Measurements from ENCODE around the gene SPIB.
A peak's percentile ranks its signal among the peaks of the same experiment; 100 is the strongest.
"Not testable (repeated sequence)": the region's sequence is repeated elsewhere in the genome, so short reads cannot be mapped to it uniquely, and the experiment has no call there.

The SPIB gene

DNA sequence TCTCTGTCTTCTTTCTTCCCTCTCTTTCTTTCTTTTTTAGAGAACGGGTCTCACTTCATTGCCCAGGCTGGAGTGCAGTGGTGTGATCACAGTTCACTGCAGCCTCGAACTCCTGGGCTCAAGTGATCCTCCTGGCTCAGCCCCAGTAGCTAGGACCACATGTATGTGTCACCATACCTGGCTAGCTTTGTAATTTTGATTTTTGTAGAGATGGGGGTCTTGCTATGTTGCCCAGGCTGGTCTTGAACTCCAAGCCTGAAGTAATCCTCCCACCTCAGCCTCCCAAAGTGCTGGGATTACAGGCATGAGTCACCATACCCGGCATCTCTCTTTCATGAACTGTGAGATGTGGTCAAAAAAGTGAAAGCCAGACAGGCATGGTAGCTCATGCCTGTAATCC, 54.6 kb downstream of the SPIB start:
- DNase-seq (ENCODE audit: low spot score) = not testable (repeated sequence)

DNA sequence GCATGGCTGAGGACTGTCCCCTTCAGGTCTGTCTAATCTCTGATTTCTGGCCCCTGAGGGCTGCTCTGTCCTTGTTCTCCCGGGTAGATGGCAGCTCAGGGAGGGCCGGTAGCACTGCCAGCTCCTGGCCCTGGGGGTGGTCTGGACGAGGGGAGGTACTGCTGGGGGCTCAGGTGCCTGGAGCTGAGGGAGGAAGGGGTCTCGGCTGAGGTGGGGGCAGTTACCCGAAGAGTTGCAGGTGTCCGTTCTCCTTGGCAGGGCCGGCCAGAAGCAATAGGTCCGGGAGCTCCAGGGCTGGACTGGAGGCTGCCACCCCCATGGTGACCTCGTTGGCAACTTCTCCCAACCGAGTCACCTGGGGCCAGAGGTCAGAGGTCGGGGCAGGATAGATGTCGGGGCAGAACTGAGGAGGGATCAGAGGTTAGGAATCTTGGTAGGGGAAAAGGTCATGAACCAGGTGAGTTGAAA, 56.4 kb downstream of the SPIB start:
- no peak for DNase-seq (ENCODE audit: low spot score)

DNA sequence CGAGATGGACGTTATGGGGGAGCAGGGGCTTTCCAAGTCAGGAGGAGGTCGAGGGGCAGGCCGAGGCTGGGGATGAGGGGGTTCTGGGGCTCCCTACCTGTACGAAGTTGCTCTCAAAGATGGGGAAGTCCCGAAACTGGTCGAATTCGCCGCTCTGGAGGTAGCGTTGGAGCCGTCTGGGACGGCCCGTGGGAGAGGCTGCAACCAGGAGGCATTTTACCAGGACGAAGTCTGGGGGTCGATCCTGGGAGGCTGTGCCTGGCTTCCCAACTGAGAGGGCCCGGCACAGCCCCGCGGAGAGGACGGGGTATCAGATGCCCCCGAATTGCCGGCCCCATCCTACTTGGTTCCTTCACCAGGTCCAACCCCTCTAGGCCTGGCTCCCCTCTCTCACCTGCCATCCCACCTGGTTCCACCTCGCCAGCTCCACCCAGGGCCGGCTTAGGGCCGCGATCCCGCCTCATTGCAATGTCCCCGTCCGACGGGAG, 57.0 kb downstream of the SPIB start:
- DNase-seq (ENCODE audit: low spot score) = no peak

DNA sequence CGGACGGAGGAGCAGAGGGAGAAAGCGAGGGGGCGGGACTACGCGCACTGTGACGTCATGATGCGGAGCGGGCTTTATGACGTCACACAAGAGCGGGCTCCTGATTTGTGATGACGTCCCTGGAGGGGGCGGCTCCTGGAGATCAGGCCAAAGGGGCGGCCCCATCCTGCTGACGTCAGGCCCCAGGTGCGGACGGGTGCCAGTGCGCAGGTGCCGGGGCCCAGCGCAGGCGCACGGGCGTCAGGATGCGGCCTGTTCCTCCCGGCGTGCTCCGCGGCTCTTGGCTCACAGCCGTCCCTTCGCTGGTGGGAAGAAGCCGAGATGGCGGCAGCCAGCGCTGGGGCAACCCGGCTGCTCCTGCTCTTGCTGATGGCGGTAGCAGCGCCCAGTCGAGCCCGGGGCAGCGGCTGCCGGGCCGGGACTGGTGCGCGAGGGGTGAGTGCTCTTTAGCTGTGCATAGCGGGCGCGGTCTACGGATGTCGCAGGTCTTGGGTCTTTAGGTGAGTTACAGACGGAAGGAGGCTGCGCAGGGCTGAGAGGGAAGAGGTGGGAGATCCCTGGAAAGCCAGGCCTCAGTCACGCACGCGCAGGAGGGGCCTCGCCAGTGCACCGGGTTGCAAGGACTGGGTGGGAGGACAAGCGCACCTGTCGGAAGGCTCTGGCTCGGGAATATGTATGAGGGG, 57.6 kb downstream of the SPIB start, which contains the start of the genes EMC10 and GARIN5A:
Gene EMC10 (plus strand): TSS at position 284 of the 683 bp plus-strand sequence. CDS start 38 bp downstream, at position 322.
Gene GARIN5A (minus strand): TSS at position 625 of the 683 bp plus-strand sequence. CDS start 460 bp downstream, at position 165.
- DNase-seq (ENCODE audit: low spot score) = peak; percentile 99

DNA sequence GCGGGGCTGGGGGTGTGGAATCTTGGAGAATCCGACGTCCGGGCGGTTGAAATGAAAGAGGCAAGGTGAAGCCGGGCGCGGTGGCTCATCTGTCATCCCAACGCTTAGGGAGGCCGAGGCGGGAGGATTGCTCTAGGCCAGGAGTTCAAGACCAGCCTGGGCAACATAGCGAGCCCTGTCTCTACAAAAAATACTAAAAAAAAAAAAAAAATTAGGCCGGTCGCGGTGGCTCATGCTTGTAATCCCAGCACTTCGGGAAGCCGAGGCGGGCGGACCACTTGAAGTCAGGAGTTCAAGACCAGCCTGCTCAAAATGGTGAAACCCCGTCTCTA, 58.1 kb downstream of the SPIB start:
- no peak for DNase-seq (ENCODE audit: low spot score)

DNA sequence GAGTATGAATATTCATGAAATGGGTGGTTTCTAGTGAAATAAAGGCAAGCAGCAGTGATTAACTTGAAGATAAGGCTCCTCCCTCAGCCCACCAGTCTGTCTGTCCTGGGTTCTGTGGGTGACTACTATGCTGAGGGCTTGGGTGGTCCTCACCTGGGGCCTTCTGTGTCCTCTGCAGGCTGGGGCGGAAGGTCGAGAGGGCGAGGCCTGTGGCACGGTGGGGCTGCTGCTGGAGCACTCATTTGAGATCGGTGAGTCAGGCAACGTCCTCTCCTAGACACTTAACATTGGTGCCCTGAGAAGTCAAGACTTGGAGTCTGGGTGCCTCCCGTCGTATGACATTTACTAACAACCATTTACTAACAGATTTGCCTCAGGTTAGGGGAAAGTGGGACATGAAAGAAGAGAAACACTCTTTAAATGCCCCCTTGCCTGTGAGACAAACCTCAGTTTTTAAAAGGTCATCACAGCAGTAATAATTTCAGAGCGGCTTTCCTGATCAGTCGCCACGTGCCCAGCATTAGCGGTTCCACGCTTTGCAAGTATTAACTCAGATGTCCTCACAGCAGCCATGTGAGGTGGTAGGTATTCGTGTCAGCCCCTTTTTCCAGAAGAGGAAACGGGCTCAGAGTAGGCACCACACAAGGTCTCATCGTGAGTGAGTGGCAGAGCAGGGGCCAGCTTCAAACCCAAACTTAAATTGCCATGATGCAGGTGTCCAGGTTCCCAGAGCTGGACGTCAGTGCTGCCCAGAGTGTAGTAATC, 59.2 kb downstream of the SPIB start:
- no peak for DNase-seq (ENCODE audit: low spot score)

DNA sequence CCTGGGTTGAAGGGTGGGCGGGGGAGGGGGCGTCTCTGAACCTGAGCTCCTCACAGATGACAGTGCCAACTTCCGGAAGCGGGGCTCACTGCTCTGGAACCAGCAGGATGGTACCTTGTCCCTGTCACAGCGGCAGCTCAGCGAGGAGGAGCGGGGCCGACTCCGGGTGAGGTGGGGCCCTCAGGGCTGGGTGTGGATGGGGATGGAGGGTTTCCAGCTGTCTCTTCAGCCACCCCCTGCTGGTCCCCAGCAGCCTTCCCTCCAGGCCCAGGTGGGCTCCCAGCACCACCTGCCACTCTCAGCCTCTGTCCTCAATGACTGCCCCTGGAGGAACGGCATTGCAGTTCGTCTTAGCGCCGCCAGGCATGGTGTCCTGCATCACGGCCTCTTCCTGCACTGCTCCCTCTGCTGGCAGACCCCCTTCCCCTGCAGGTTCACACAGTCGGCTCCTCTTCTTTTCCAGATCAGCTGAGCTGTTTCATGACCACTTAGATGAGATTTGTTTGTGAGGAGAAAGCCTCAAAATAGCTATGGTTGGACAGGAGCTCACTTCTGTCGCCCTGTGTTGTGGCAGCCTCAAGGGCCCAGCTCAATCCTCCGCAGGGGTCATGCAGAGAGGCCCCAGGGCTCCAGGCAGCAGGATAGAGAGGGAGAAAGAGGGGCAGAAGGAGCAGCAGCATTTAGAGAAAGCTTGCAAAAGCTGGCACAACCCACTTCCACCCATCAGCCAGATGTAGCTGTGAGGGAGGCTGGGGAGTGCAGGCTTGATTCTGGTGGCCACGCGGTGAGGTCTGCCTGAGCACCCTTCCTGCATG, 60.4 kb downstream of the SPIB start:
- DNase-seq (ENCODE audit: low spot score) = peak; percentile 49

DNA sequence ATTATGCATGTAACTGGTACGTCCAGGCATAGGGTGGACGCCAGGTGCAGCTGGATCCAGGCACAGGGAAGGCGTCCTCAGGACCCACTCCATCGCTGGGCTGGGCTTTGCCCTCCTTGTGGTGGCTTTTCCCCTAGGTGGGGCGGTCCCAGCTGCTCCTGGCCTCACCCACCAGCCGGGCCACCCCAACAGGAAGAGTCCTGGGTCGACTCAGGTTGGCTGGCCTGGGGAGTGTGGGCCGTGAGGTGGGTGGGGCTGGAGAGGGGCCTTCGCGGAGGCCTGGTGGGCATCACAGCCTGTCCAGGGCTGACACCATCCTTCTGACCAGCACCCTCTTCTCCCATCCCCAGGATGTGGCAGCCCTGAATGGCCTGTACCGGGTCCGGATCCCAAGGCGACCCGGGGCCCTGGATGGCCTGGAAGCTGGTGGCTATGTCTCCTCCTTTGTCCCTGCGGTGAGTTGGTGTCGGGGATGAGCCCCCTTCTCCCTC, 61.1 kb downstream of the SPIB start:
- DNase-seq (ENCODE audit: low spot score) = no peak

DNA sequence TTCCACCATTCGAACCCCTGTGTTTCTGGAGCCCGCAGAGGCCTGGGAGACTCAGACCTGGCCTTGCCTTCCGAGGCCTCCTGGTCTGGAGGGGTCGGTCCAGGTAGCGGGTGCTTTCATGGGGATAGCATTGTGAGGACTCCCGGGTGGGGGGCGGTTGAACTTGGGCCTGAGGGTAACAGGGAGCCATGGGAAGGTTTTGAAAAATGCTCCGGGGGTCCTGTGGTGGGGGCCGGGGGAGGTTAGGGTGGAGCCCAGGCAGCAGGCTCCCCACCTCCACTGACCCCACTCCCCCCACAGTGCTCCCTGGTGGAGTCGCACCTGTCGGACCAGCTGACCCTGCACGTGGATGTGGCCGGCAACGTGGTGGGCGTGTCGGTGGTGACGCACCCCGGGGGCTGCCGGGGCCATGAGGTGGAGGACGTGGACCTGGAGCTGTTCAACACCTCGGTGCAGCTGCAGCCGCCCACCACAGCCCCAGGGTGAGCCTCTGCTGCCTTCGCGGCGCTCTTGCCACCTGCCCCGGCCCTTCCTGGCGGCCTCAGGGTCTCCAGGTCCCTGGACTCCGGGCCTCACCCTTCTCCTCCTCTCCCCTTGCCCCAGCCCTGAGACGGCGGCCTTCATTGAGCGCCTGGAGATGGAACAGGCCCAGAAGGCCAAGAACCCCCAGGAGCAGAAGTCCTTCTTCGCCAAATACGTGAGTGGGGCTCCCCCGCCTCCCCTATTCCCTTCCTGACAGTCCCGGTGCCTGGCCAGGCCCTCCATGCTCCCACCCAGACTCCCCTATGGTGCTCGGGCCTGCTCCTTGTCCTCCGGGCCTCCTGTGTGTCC, 61.8 kb downstream of the SPIB start:
- DNase-seq (ENCODE audit: low spot score) = no peak

All from GM03348 (cell line).